ENCODE measurements around the gene LARP1.

The LARP1 gene

DNA sequence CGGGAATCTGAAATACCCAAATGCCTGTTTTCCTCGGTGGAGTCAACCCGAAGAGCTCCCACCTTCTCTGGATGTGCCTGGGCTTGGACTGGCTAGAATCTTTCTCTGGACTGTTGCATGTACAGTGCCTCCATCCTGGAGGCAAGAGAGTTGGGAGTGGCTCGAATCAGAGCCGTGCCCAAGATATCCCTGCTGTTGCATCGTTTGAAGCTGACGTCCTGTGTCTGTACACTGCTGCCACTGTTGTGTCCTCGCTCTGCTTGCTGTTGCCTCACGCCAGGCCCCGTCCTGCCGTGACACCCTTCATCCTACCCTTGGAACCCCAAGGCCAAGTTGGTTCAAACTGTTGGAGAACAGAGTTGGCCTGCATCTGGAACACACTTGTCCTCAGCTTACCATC, 59.8 kb downstream of the LARP1 start:
- Histone ChIP-seq H3K79me1 (ENCODE audit: low read length) (no peaks in the 10 kb centered on the region), H4K8ac (ENCODE audit: low read depth, low read length) (no peak overlapping the region), H3K27ac (ENCODE audit: low read depth, low read length) (no peak overlapping the region), H4K12ac (ENCODE audit: low read depth, low read length) (no peak overlapping the region), H3K36me3 (ENCODE audit: control insufficient read depth in 1 of 2, insufficient read depth in 2 of 2, low read length in 2 of 2) (peaks cover 52 to 67% of the 10 kb centered on the region in 2 experiments), H2BK120ac (ENCODE audit: insufficient read depth, low read length, poor library complexity) (no peak overlapping the region), H2AFZ (ENCODE audit: insufficient read depth, low read length, poor library complexity) (no peak overlapping the region), H3K4me2 (ENCODE audit: low read length) (no peak overlapping the region), H2BK12ac (ENCODE audit: low read length) (no peak overlapping the region), H3K4me1 (ENCODE audit: control insufficient read depth in 1 of 2, insufficient read depth in 2 of 2, low read length in 2 of 2) (no peaks in the 10 kb centered on the region), H3K9ac (ENCODE audit: low read length) (no peak overlapping the region), H3K23ac (ENCODE audit: low read length) (no peak overlapping the region), H3K18ac (ENCODE audit: low read length) (no peak overlapping the region), H3K9me3 (ENCODE audit: insufficient read depth, low read depth, low read length) (no peaks in the 10 kb centered on the region), H2AK5ac (ENCODE audit: low read length) (no peak overlapping the region), H3K14ac (ENCODE audit: low read length) (no peak overlapping the region), H2BK5ac (ENCODE audit: low read depth, low read length, poor library complexity) (no peak overlapping the region), H4K91ac (ENCODE audit: low read depth, low read length) (no peak overlapping the region), H3K4me3 (ENCODE audit: low read depth, low read length) (no peak overlapping the region), H3K4ac (ENCODE audit: low read depth, low read length) (no peak overlapping the region), H3K27me3 (ENCODE audit: insufficient read depth, low read length) (no peaks in the 10 kb centered on the region), H3K79me2 (ENCODE audit: control insufficient read depth, insufficient read depth, low read length, poor library complexity) (no peaks in the 10 kb centered on the region)
- DNase-seq: no peak
- no CpG with 5 or more reads among the region's 11 CpGs for WGBS (ENCODE audit: extremely low coverage, insufficient coverage, insufficient read length)

DNA sequence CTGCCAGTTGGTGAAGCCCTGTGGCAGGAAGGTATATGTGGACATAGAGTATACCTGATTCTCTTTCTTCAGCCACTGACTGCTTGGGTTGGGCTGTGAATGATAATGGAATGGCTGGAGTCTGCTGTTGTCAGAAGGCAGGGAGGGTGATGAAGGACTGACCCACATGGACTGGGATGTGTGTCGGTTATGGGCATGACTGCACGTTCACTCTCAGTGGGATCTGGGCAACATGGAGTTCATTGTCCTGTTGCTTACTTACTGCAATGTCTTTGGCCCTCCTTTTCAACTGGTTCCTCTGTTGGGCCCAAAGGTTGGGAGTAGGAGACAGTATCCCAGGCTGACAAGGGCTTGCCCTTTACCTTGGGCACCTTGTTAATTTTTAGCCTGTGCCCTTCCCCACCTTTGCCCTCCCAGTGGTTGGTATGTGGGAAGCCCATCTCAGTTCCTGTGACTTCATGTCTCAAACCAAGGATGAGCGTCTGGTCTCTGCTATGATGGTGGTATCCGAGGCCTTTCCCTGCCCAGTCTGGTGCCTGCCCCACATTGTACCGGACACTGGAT, 60.6 kb downstream of the LARP1 start:
- H3K36me3 ChIP-seq (ENCODE audit: control insufficient read depth in 1 of 2, insufficient read depth in 2 of 2, low read length in 2 of 2): peaks cover 50 to 69% of the 10 kb centered on the region in 2 experiments
- H2BK120ac ChIP-seq (ENCODE audit: insufficient read depth, low read length, poor library complexity): no peak overlapping the region
- no peaks in the 10 kb centered on the region for H3K9me3 ChIP-seq (ENCODE audit: insufficient read depth, low read depth, low read length)
- no peak overlapping the region for H4K91ac ChIP-seq (ENCODE audit: low read depth, low read length)
- H3K9ac ChIP-seq (ENCODE audit: low read length): no peak overlapping the region
- no peaks in the 10 kb centered on the region for H3K79me1 ChIP-seq (ENCODE audit: low read length)
- no peak overlapping the region for H3K27ac ChIP-seq (ENCODE audit: low read depth, low read length)
- H2AK5ac ChIP-seq (ENCODE audit: low read length): no peak overlapping the region
- H3K4me3 ChIP-seq (ENCODE audit: low read depth, low read length): no peak overlapping the region
- no peak overlapping the region for H3K4ac ChIP-seq (ENCODE audit: low read depth, low read length)
- H4K12ac ChIP-seq (ENCODE audit: low read depth, low read length): no peak overlapping the region
- H3K4me2 ChIP-seq (ENCODE audit: low read length): no peak overlapping the region
- no peaks in the 10 kb centered on the region for H3K27me3 ChIP-seq (ENCODE audit: insufficient read depth, low read length)
- H3K23ac ChIP-seq (ENCODE audit: low read length): no peak overlapping the region
- no CpG with 5 or more reads among the region's 5 CpGs for WGBS (ENCODE audit: extremely low coverage, insufficient coverage, insufficient read length)
- H3K4me1 ChIP-seq (ENCODE audit: control insufficient read depth in 1 of 2, insufficient read depth in 2 of 2, low read length in 2 of 2): no peaks in the 10 kb centered on the region
- H3K14ac ChIP-seq (ENCODE audit: low read length): no peak overlapping the region
- no peak overlapping the region for H2BK5ac ChIP-seq (ENCODE audit: low read depth, low read length, poor library complexity)
- no peak overlapping the region for H2AFZ ChIP-seq (ENCODE audit: insufficient read depth, low read length, poor library complexity)
- H4K8ac ChIP-seq (ENCODE audit: low read depth, low read length): no peak overlapping the region
- no peak overlapping the region for H2BK12ac ChIP-seq (ENCODE audit: low read length)
- no peak overlapping the region for H3K18ac ChIP-seq (ENCODE audit: low read length)
- H3K79me2 ChIP-seq (ENCODE audit: control insufficient read depth, insufficient read depth, low read length, poor library complexity): no peaks in the 10 kb centered on the region
- no peak for DNase-seq

DNA sequence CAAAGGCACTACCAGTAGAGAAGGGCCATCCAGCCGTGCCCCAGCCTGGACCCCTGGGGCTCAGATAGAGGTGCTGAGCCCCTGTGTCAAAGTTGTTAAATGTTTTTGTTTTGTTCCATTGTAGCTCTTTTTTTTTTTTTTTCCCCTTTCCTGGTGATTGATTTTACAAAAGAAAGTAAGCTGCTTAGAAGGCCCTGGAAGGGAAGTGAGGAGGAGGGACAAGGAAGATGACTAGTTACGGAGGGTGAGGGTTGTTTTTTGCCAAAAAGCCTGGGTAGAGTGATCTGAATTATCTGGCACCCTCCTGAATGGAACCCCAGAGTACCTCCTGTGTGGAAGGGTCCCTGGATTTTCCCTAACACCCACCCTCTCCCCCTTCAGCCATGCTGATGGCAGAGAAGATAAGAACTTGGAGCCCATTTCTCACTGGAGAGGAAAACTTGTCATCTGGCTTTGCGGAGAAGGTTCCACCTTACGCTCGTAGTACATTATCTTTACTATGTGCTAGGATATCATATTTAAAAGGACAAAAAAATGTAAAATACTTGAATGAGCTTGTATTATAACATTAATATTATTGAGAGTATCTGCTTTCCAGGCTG, 61.8 kb downstream of the LARP1 start:
- H4K91ac ChIP-seq (ENCODE audit: low read depth, low read length): no peak overlapping the region
- H3K9me3 ChIP-seq (ENCODE audit: insufficient read depth, low read depth, low read length): no peaks in the 10 kb centered on the region
- no peak overlapping the region for H3K27ac ChIP-seq (ENCODE audit: low read depth, low read length)
- no peaks in the 10 kb centered on the region for H3K79me2 ChIP-seq (ENCODE audit: control insufficient read depth, insufficient read depth, low read length, poor library complexity)
- no peak overlapping the region for H2BK120ac ChIP-seq (ENCODE audit: insufficient read depth, low read length, poor library complexity)
- no peak overlapping the region for H3K9ac ChIP-seq (ENCODE audit: low read length)
- no peak overlapping the region for H4K12ac ChIP-seq (ENCODE audit: low read depth, low read length)
- no CpG with 5 or more reads among the region's 5 CpGs for WGBS (ENCODE audit: extremely low coverage, insufficient coverage, insufficient read length)
- H2AK5ac ChIP-seq (ENCODE audit: low read length): no peak overlapping the region
- H3K18ac ChIP-seq (ENCODE audit: low read length): no peak overlapping the region
- DNase-seq: no peak
- no peak overlapping the region for H2BK12ac ChIP-seq (ENCODE audit: low read length)
- no peak overlapping the region for H3K4ac ChIP-seq (ENCODE audit: low read depth, low read length)
- no peak overlapping the region for H4K8ac ChIP-seq (ENCODE audit: low read depth, low read length)
- H2AFZ ChIP-seq (ENCODE audit: insufficient read depth, low read length, poor library complexity): no peak overlapping the region
- no peak overlapping the region for H2BK5ac ChIP-seq (ENCODE audit: low read depth, low read length, poor library complexity)
- H3K23ac ChIP-seq (ENCODE audit: low read length): no peak overlapping the region
- H3K4me3 ChIP-seq (ENCODE audit: low read depth, low read length): no peak overlapping the region
- no peaks in the 10 kb centered on the region for H3K4me1 ChIP-seq (ENCODE audit: control insufficient read depth in 1 of 2, insufficient read depth in 2 of 2, low read length in 2 of 2)
- peaks cover 45 to 63% of the 10 kb centered on the region in 2 experiments for H3K36me3 ChIP-seq (ENCODE audit: control insufficient read depth in 1 of 2, insufficient read depth in 2 of 2, low read length in 2 of 2)
- no peaks in the 10 kb centered on the region for H3K27me3 ChIP-seq (ENCODE audit: insufficient read depth, low read length)
- H3K4me2 ChIP-seq (ENCODE audit: low read length): no peak overlapping the region
- no peak overlapping the region for H3K14ac ChIP-seq (ENCODE audit: low read length)
- no peaks in the 10 kb centered on the region for H3K79me1 ChIP-seq (ENCODE audit: low read length)

DNA sequence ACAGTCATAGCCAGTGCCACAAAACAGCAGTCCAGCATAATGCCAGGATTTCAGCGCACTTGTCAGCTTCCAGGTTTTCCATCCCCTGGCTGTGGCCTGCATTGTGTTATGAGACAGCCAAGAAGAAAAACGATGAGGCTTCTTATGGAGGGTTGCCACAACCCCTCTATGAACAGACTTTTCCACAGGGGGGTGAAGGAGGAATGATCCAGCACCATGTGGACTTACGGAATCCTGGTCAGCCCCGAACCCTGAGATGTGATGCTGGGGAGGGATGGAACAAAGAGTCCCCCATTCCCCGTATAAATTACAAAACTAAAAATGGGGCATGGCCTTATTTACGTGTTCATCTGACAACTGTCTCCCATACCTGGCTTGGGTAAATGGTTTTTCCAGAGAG, 62.6 kb downstream of the LARP1 start:
- no peak overlapping the region for H2BK12ac ChIP-seq (ENCODE audit: low read length)
- no peak overlapping the region for H2AK5ac ChIP-seq (ENCODE audit: low read length)
- no peak overlapping the region for H3K14ac ChIP-seq (ENCODE audit: low read length)
- no peaks in the 10 kb centered on the region for H3K27me3 ChIP-seq (ENCODE audit: insufficient read depth, low read length)
- H4K12ac ChIP-seq (ENCODE audit: low read depth, low read length): no peak overlapping the region
- no peaks in the 10 kb centered on the region for H3K79me2 ChIP-seq (ENCODE audit: control insufficient read depth, insufficient read depth, low read length, poor library complexity)
- H2AFZ ChIP-seq (ENCODE audit: insufficient read depth, low read length, poor library complexity): no peak overlapping the region
- no peaks in the 10 kb centered on the region for H3K4me1 ChIP-seq (ENCODE audit: control insufficient read depth in 1 of 2, insufficient read depth in 2 of 2, low read length in 2 of 2)
- H3K4me2 ChIP-seq (ENCODE audit: low read length): no peak overlapping the region
- H3K23ac ChIP-seq (ENCODE audit: low read length): no peak overlapping the region
- H3K18ac ChIP-seq (ENCODE audit: low read length): no peak overlapping the region
- H4K8ac ChIP-seq (ENCODE audit: low read depth, low read length): no peak overlapping the region
- H3K36me3 ChIP-seq (ENCODE audit: control insufficient read depth in 1 of 2, insufficient read depth in 2 of 2, low read length in 2 of 2): peaks cover 41 to 59% of the 10 kb centered on the region in 2 experiments
- no peaks in the 10 kb centered on the region for H3K79me1 ChIP-seq (ENCODE audit: low read length)
- no peak overlapping the region for H3K27ac ChIP-seq (ENCODE audit: low read depth, low read length)
- no peak overlapping the region for H3K9ac ChIP-seq (ENCODE audit: low read length)
- H2BK120ac ChIP-seq (ENCODE audit: insufficient read depth, low read length, poor library complexity): no peak overlapping the region
- H2BK5ac ChIP-seq (ENCODE audit: low read depth, low read length, poor library complexity): no peak overlapping the region
- no peak overlapping the region for H3K4me3 ChIP-seq (ENCODE audit: low read depth, low read length)
- no peak overlapping the region for H3K4ac ChIP-seq (ENCODE audit: low read depth, low read length)
- no CpG with 5 or more reads among the region's 6 CpGs for WGBS (ENCODE audit: extremely low coverage, insufficient coverage, insufficient read length)
- no peak overlapping the region for H4K91ac ChIP-seq (ENCODE audit: low read depth, low read length)
- H3K9me3 ChIP-seq (ENCODE audit: insufficient read depth, low read depth, low read length): no peaks in the 10 kb centered on the region
- DNase-seq: no peak
